ENCODE results near the gene TRIM17. TPM values are rescaled to one million over a fixed set of nuclear protein-coding genes. Genes with fewer than 3 reads are reported as not detected.

TRIM17 gene
- total and polyA plus RNA-seq, 2 of the 8 experiments (the other 6 are each of a cell fraction or from before 2014, with no cell fraction given): 1.1 to 2.2 TPM

DNA sequence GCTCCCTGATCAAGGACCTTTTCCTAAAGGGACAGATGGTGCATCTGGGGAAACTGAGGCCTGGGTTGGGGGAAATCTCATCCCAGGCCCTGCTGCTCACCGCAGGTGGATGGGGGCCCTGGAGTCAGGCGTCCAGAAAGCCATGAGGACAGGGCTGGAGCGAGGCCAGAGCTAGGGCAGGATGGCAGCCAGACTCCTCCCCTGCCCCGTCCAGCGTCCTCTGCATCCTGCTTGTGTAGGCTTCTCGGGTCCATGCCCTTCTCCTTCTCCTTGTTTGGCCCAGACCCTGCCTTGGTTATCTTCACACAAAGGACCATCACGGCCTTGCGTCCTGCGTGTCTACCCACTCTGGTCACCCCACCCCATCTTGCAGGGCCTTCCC, 53.0 kb downstream of the TRIM17 start:
- Histone ChIP-seq H4K8ac (ENCODE audit: extremely low read depth, insufficient read depth, low read length) (no peak overlapping the region), H4K5ac (ENCODE audit: insufficient read length, low read depth, low read length) (no peak overlapping the region), H3K56ac (replicated peaks; ENCODE audit: insufficient read length, low read depth, low read length) (no peak overlapping the region), H3K18ac (ENCODE audit: extremely low read depth, low read length) (no peak overlapping the region), H3K27ac (ENCODE audit: low read depth, low read length) (no peak overlapping the region), H2BK15ac (ENCODE audit: low read length) (no peak overlapping the region), H3K4me2 (ENCODE audit: insufficient read depth in 1 of 2, low read depth in 2 of 2, low read length in 2 of 2) (no peak overlapping the region), H3K9me3 (ENCODE audit: insufficient read depth in 2 of 2, low read depth in 1 of 2, low read length in 1 of 2) (no peaks in the 10 kb centered on the region), H3K23ac (ENCODE audit: insufficient read length) (no peak overlapping the region), H4K20me1 (replicated peaks in 1 of 2; ENCODE audit: control insufficient read depth in 1 of 2, insufficient read depth in 2 of 2, low read length in 2 of 2) (peaks cover 0 to 2% of the 10 kb centered on the region in 2 experiments), H3K14ac (ENCODE audit: insufficient read length) (no peak overlapping the region), H3K27me3 (replicated peaks in 1 of 4; ENCODE audit: control insufficient read depth in 3 of 4, extremely low read depth in 1 of 4, insufficient read depth in 3 of 4, low read length in 3 of 4) (no peaks in the 10 kb centered on the region; a peak in 3 of 7 replicates), H3K36me3 (ENCODE audit: control insufficient read depth in 2 of 4, insufficient read depth in 4 of 4, low read length in 3 of 4) (no peaks in the 10 kb centered on the region), H2BK5ac (ENCODE audit: low read depth, low read length) (no peak overlapping the region), H2BK12ac (ENCODE audit: low read depth, low read length) (no peak overlapping the region), H2AFZ (ENCODE audit: low read length) (no peak overlapping the region), H3K4me1 (replicated peaks in 1 of 4; ENCODE audit: control insufficient read depth in 3 of 4, insufficient read depth in 4 of 4, low read length in 3 of 4) (peaks cover 0 to 16% (median 5%) of the 10 kb centered on the region in 4 experiments; a peak in 4 of 7 replicates), H3K4ac (replicated peaks; ENCODE audit: insufficient read length, low read depth, low read length) (no peak overlapping the region), H3K4me3 (ENCODE audit: extremely low read depth in 1 of 4, insufficient read depth in 2 of 4, low read depth in 3 of 4, low read length in 4 of 4) (no peak overlapping the region), H2AK5ac (ENCODE audit: low read depth, low read length) (no peak overlapping the region), H3K79me1 (ENCODE audit: low read depth, low read length) (no peaks in the 10 kb centered on the region), H3K23me2 (ENCODE audit: low read depth, low read length) (no peaks in the 10 kb centered on the region), H3K79me2 (ENCODE audit: control insufficient read depth in 1 of 2, insufficient read depth in 2 of 2, low read length in 2 of 2) (no peaks in the 10 kb centered on the region), H3K9ac (replicated peaks in 1 of 4; ENCODE audit: extremely low read depth in 1 of 4, low read depth in 3 of 4, low read length in 3 of 4) (no peak overlapping the region), H2BK20ac (ENCODE audit: low read length) (no peak overlapping the region), H4K91ac (replicated peaks; ENCODE audit: insufficient read length, low read length) (no peak overlapping the region), H2BK120ac (replicated peaks; ENCODE audit: low read depth, low read length) (no peak overlapping the region)
- FAIRE-seq: no peak
- CTCF ChIA-PET (ENCODE audit: partially characterized antibody): interaction anchor here (0.8 kb wide), 1 partner anchor 22 kb away, joined by 3 read pairs; no protein-coding TSS in a partner anchor
- POLR2A ChIA-PET (ENCODE audit: partially characterized antibody): interaction anchor here (0.9 to 1.1 kb wide), 3 partner anchors 11 to 131 kb away, joined by 3 to 4 read pairs (median 3); no protein-coding TSS in a partner anchor
- WGBS, 2 experiments (ENCODE audit: extremely low coverage in 1 of 2, insufficient coverage in 1 of 2, insufficient read length in 1 of 2, insufficient replicate concordance in 2 of 2, low coverage in 1 of 2, low lambda C conversion rate in 2 of 2, missing lambda C conversion rate in 1 of 2): 72% methylated on average over 9 of the region's 9 CpGs; no CpG with 5 or more reads in 1 of the 2 experiments
- DNase-seq (ENCODE audit: low read depth in 1 of 2, low spot score in 2 of 2): no peak
- TF ChIP-seq RAD21 (IDR thresholded peaks at IDR 0.05 in 1 of 2, conservative IDR thresholded peaks at IDR 0.05 in 1 of 2; ENCODE audit: low read depth in 2 of 2, low read length in 2 of 2) (no peak), GABPA (IDR thresholded peaks at IDR 0.05; ENCODE audit: borderline replicate concordance, insufficient read depth, low read length) (no peak), POU5F1 (IDR thresholded peaks at IDR 0.05; ENCODE audit: low read depth, low read length) (no peak), TEAD4 (IDR thresholded peaks at IDR 0.05; ENCODE audit: low read depth, low read length) (no peak), SUZ12 (IDR thresholded peaks at IDR 0.05; ENCODE audit: low read length) (no peak), SP4 (IDR thresholded peaks at IDR 0.05; ENCODE audit: low read length) (no peak), CREB1 (IDR thresholded peaks at IDR 0.05) (no peak), BCL11A (IDR thresholded peaks at IDR 0.05; ENCODE audit: low read depth in 2 of 2, low read length in 2 of 2) (no peak), KDM4A (IDR thresholded peaks at IDR 0.05; ENCODE audit: low read depth, low read length, severe bottlenecking) (no peak), POLR2A (IDR thresholded peaks at IDR 0.05; ENCODE audit: control extremely low read depth in 1 of 2, low read depth in 2 of 2, low read length in 2 of 2) (no peak), BRCA1 (IDR thresholded peaks at IDR 0.05; ENCODE audit: low read depth, low read length) (no peak), GTF2F1 (IDR thresholded peaks at IDR 0.05; ENCODE audit: borderline replicate concordance, low read depth, low read length) (no peak), EP300 (IDR thresholded peaks at IDR 0.05; ENCODE audit: borderline replicate concordance in 1 of 2, low read depth in 2 of 2, low read length in 2 of 2) (no peak)
- TF ChIP-seq, protein P1, sequence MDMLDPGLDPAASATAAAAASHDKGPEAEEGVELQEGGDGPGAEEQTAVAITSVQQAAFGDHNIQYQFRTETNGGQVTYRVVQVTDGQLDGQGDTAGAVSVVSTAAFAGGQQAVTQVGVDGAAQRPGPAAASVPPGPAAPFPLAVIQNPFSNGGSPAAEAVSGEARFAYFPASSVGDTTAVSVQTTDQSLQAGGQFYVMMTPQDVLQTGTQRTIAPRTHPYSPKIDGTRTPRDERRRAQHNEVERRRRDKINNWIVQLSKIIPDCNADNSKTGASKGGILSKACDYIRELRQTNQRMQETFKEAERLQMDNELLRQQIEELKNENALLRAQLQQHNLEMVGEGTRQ (IDR thresholded peaks at IDR 0.05; ENCODE audit: low read length): no peak
